Chondrocyte (in vitro differentiated cells): ENCODE results near the gene TNRC6B. TPM values are rescaled to one million over a fixed set of nuclear protein-coding genes. Genes with fewer than 3 reads are reported as not detected.

ENCODE experiments used
- DNase-seq: peaks from one replicate; pipeline ENCODE4 v3.0.0; 2021; ENCODE audit warnings: mixed read lengths, low spot score
- H3K27ac Mint-ChIP-seq: one replicate; pipeline ENCODE4 v1.8.0; 2021; ENCODE audit warnings: mild to moderate bottlenecking, moderate library complexity, mixed read lengths; ENCODE audit not compliant: unreplicated experiment
- H3K27me3 Mint-ChIP-seq: 2 replicates; pipeline ENCODE4 v1.8.0; 2021; ENCODE audit warnings: low read depth, mixed read lengths
- H3K36me3 Mint-ChIP-seq: 2 replicates; pipeline ENCODE4 v1.8.0; 2021; ENCODE audit warnings: low read depth, mixed read lengths
- H3K4me1 Mint-ChIP-seq: 2 replicates; pipeline ENCODE4 v1.8.0; 2021; ENCODE audit warnings: low read depth, mild to moderate bottlenecking, mixed read lengths
- H3K4me3 Mint-ChIP-seq: one replicate; pipeline ENCODE4 v1.8.0; 2021; ENCODE audit warnings: mild to moderate bottlenecking, moderate library complexity, mixed read lengths; ENCODE audit not compliant: unreplicated experiment
- H3K9me3 Mint-ChIP-seq: 2 replicates; pipeline ENCODE4 v1.8.0; 2021; ENCODE audit warnings: low read depth, mixed read lengths
- CTCF ChIP-seq: fragments of 200-600 bp; sonication (generic); IDR thresholded peaks from 2 replicates; pipeline ENCODE4 v1.5.0; 2021; ENCODE audit warnings: antibody characterized with exemption, mild to moderate bottlenecking, moderate library complexity
- total RNA-seq: library from RNA; stranded (reverse); gene quantifications from 3 replicates; pipeline ENCODE4 v1.2.1, GENCODE V29; 2021

Gene TNRC6B
- total RNA-seq, 1 donor from 2014 or later = 30.9 TPM

GRCh38 chr22:40203572-40203971 lies 25.8 kb downstream of the TNRC6B start:
- no peaks in the 10 kb centered on the region for H3K36me3 Mint-ChIP-seq
- H3K4me1 Mint-ChIP-seq = peaks cover 55% of the 10 kb centered on the region
- no peak for TF ChIP-seq CTCF
- H3K27ac Mint-ChIP-seq = peak overlapping the region; percentile 89
- H3K27me3 Mint-ChIP-seq = no peaks in the 10 kb centered on the region
- no peaks in the 10 kb centered on the region for H3K9me3 Mint-ChIP-seq
- DNase-seq = no peak
- no peak overlapping the region for H3K4me3 Mint-ChIP-seq

DNA sequence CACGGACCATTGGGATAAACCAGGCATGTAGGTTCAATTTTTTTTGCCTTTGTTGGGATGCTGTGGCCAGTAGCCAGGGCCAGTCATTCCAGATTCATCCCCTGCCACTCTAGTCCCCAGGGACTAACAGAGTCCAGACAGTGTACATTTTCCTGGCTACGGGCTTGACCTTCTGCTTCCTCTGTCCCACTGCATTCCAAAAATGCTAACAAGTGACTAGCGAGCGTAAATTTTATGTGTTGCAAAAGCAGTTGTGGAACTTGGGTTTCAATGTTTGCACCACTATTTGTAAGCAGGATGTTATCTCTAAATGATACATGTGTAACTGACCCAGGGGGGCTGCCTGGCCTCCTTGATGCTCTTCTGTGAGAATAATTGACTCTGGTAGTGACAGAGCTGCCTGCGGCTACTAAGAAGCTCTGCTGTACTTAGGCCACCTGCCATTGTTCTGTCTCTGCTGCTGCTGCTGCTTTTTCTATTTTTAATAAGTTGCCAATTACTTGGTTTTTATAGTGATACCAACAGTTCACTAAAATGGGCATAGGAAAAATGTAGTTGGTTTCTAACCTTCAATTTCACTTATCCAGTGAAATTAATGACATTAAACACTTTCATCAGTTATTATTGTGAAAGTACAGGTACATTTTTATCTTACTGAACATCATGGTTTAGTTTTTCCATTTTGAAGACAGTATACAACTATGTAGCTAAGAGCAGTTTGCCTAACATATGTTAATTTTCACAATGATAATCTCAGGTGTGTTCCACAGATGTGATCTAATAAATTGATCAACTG lies 26.8 kb downstream of the TNRC6B start:
- TF ChIP-seq CTCF = no peak
- H3K27ac Mint-ChIP-seq = peak overlapping the region; percentile 89
- H3K27me3 Mint-ChIP-seq = no peaks in the 10 kb centered on the region
- H3K36me3 Mint-ChIP-seq = no peaks in the 10 kb centered on the region
- peak overlapping the region; percentile 17 for H3K4me3 Mint-ChIP-seq
- no peak for DNase-seq
- no peaks in the 10 kb centered on the region for H3K9me3 Mint-ChIP-seq
- H3K4me1 Mint-ChIP-seq = peaks cover 48% of the 10 kb centered on the region

DNA sequence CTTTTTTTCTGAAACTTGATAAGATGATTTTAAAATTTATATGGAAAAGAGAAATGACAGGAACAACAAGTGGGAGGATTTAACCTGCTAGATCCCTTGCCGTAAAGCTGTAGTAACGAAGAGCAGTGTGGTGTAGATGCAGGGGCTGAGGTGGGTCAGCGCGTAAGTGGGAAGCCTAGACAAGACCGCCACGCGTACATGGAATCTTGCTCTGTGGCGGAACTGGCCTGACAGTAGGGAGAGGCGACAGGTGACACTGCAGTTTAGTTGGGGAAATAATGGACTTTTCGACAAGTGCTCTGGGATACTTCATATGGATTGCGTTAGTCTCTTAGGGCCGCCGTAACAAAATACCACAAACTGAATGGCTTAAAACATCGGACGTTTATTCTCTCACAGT lies 28.8 kb downstream of the TNRC6B start:
- Mint-ChIP-seq H3K36me3 (no peaks in the 10 kb centered on the region), H3K9me3 (no peaks in the 10 kb centered on the region), H3K4me1 (peaks cover 52% of the 10 kb centered on the region), H3K4me3 (no peak overlapping the region), H3K27me3 (no peaks in the 10 kb centered on the region), H3K27ac (no peak overlapping the region)
- TF ChIP-seq CTCF = no peak
- no peak for DNase-seq

DNA sequence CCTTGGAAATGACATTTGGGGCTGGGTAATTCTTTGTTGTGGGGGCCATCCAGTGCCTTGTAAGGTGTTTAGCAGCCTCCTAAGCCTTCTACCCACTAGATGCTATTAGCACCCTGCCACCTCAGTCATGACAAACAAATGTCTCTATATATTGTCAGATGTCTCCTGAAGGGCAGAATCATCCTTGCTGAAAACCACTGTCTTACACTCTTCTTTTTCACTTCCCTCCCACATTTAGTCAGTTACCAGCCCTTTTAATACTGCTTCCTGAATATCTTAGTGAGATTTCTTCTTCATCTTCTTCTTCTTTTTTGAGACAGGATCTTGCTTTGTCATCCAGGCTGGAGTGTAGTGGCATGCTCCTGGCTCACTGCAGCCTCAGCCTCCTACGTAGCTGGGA lies 33.1 kb downstream of the TNRC6B start:
- no peak overlapping the region for H3K4me3 Mint-ChIP-seq
- TF ChIP-seq CTCF = no peak
- peaks cover 51% of the 10 kb centered on the region for H3K4me1 Mint-ChIP-seq
- no peak overlapping the region for H3K27ac Mint-ChIP-seq
- no peak for DNase-seq
- no peaks in the 10 kb centered on the region for H3K27me3 Mint-ChIP-seq
- no peaks in the 10 kb centered on the region for H3K36me3 Mint-ChIP-seq
- H3K9me3 Mint-ChIP-seq = no peaks in the 10 kb centered on the region

DNA sequence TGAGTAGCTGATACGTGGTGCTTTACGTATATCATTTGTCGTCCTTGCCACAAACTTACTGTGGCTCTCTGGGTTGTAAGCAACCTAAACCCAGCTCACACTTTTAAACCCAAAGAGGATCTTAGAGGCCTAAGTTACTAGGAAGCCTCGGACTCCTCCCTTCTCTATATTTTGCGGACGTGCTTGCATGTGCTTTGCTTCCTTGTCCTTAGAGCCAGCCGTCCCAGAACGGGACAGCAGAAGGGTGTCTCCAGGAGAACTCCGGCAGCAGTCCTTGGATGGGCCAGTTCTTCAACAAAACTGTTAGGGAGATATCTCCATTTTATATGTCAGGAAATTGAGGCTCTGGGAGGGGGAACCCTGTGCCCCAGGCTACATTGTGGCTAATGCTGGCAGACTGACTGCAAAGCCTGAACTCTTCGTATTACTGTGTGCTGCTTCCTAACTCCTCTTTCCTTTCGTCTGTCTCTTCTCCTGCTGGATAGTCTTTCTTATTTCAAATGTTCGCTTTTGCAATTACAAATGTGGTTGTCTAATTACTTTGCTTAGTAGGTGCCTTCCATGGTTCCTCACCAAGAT lies 33.8 kb downstream of the TNRC6B start:
- no peak for TF ChIP-seq CTCF
- no peaks in the 10 kb centered on the region for H3K36me3 Mint-ChIP-seq
- H3K9me3 Mint-ChIP-seq = no peaks in the 10 kb centered on the region
- H3K4me3 Mint-ChIP-seq = no peak overlapping the region
- no peak for DNase-seq
- H3K27ac Mint-ChIP-seq = no peak overlapping the region
- no peaks in the 10 kb centered on the region for H3K27me3 Mint-ChIP-seq
- H3K4me1 Mint-ChIP-seq = peaks cover 50% of the 10 kb centered on the region
